ENCODE results near the gene DUSP2.
"Not testable (repeated sequence)": the region's sequence is repeated elsewhere in the genome, so short reads cannot be mapped to it uniquely, and the experiment has no call there.

DNA sequence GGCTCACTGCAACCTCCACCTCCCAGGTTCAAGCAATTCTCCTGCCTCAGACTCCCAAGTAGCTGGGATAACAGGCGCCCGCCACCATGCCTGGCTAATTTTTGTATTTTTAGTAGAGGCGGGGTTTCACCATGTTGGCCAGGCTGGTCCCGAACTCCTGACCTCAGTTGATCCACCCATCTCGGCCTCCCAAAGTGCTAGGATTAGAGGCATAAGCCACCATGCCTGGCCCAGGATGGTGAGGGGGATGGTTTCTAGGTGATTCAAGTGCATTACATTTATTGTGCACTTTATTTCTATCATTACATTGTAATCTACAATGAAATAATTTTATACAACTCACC is 3.6 kb downstream of the DUSP2 start:
- TF ChIP-seq, protein P1, sequence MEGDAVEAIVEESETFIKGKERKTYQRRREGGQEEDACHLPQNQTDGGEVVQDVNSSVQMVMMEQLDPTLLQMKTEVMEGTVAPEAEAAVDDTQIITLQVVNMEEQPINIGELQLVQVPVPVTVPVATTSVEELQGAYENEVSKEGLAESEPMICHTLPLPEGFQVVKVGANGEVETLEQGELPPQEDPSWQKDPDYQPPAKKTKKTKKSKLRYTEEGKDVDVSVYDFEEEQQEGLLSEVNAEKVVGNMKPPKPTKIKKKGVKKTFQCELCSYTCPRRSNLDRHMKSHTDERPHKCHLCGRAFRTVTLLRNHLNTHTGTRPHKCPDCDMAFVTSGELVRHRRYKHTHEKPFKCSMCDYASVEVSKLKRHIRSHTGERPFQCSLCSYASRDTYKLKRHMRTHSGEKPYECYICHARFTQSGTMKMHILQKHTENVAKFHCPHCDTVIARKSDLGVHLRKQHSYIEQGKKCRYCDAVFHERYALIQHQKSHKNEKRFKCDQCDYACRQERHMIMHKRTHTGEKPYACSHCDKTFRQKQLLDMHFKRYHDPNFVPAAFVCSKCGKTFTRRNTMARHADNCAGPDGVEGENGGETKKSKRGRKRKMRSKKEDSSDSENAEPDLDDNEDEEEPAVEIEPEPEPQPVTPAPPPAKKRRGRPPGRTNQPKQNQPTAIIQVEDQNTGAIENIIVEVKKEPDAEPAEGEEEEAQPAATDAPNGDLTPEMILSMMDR (IDR thresholded peaks at IDR 0.05), result not testable (repeated sequence)
- TF ChIP-seq POLR2A (IDR thresholded peaks at IDR 0.05), result not testable (repeated sequence)

All from thyroid gland (tissue), 4 donors.